Measurements from ENCODE around the gene CCNB3.

DNA sequence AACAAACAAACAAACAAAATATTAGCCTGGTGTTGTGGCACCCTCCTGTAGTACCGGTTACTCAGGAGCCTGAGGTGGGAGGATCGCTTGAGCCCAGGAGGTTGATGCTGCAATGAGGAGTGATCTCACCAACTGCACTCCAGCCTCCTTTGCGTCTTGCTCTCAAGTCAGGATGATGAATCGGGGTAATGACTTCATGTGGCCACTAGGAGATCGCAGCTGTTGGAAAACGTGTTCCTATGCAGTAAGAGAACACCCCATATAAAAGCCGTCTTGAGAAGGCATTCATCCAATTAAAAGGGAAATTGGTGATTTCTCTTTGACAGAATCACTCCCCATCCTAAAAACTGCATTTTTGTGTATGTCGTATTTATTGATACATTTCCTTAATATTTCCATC is 6.9 kb downstream of the CCNB3 start:
- TF ChIP-seq POLR2A (IDR thresholded peaks at IDR 0.05): no peak
- TF ChIP-seq, protein P1, sequence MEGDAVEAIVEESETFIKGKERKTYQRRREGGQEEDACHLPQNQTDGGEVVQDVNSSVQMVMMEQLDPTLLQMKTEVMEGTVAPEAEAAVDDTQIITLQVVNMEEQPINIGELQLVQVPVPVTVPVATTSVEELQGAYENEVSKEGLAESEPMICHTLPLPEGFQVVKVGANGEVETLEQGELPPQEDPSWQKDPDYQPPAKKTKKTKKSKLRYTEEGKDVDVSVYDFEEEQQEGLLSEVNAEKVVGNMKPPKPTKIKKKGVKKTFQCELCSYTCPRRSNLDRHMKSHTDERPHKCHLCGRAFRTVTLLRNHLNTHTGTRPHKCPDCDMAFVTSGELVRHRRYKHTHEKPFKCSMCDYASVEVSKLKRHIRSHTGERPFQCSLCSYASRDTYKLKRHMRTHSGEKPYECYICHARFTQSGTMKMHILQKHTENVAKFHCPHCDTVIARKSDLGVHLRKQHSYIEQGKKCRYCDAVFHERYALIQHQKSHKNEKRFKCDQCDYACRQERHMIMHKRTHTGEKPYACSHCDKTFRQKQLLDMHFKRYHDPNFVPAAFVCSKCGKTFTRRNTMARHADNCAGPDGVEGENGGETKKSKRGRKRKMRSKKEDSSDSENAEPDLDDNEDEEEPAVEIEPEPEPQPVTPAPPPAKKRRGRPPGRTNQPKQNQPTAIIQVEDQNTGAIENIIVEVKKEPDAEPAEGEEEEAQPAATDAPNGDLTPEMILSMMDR (IDR thresholded peaks at IDR 0.05): peak; percentile 6 to 30 (median 24)

Measured in right lobe of liver (tissue), 4 donors.